Muscle of leg (tissue), 11 donors: ENCODE data around the gene CLSTN1. TPM values are rescaled to one million over a fixed set of nuclear protein-coding genes. Genes with fewer than 3 reads are reported as not detected.
A peak's percentile ranks its signal among the peaks of the same experiment; 100 is the strongest.
"Not testable (repeated sequence)": the region's sequence is repeated elsewhere in the genome, so short reads cannot be mapped to it uniquely, and the experiment has no call there.

Experiments
- DNase-seq: peaks from one replicate; pipeline ENCODE4 v3.0.0; 2013
- H3K27ac ChIP-seq: one replicate; pipeline ENCODE4 v1.5.1; 2013; ENCODE audit warnings: mild to moderate bottlenecking, low read length, control low read depth
- H3K27me3 ChIP-seq: one replicate; pipeline ENCODE4 v1.6.1; 2013; ENCODE audit warnings: low read length; ENCODE audit not compliant: control insufficient read depth, insufficient read depth
- H3K36me3 ChIP-seq: one replicate; pipeline ENCODE4 v1.6.1; 2013; ENCODE audit warnings: low read length; ENCODE audit not compliant: control insufficient read depth, insufficient read depth
- H3K4me1 ChIP-seq: one replicate; pipeline ENCODE4 v1.6.1; 2013; ENCODE audit warnings: low read length; ENCODE audit not compliant: control insufficient read depth, insufficient read depth
- H3K4me3 ChIP-seq: one replicate; pipeline ENCODE4 v1.5.1; 2013; ENCODE audit warnings: low read length, control low read depth
- H3K9me3 ChIP-seq: replicated peaks from 2 replicates; pipeline ENCODE4 v1.6.1; 2013; ENCODE audit warnings: low read depth, low read length; ENCODE audit not compliant: control insufficient read depth
- WGBS: methylation state at CpG from one replicate; pipeline ENCODE4 v1.1.5; 2013; ENCODE audit warnings: missing lambda C conversion rate; ENCODE audit not compliant: insufficient coverage; 5-methylcytosine and 5-hydroxymethylcytosine counted together
- polyA plus RNA-seq, 8 donors: library from polyadenylated mRNA; unstranded; fragments of 120-200 nt; gene quantifications; one replicate each; pipeline versions ENCODE4 v1.2.1 to v1.2.3, GENCODE V29; 2013; ENCODE audit warnings: inconsistent platforms in 1 of 8, low replicate concordance in 1 of 8; ENCODE audit not compliant: insufficient read length in 8 of 8, insufficient read depth in 1 of 8
- total RNA-seq: library from RNA; stranded (reverse); fragments of 120-200 nt; gene quantifications from one replicate; pipeline ENCODE4 v1.2.4, GENCODE V29; 2013

Gene CLSTN1
- total and polyA plus RNA-seq, 9 donors: 39.3 to 102 (median 82.5) TPM

GRCh38 chr1:9803003-9803918 is 20.5 kb downstream of the CLSTN1 start:
- not testable (repeated sequence) for H3K36me3 ChIP-seq, H3K27ac ChIP-seq, H3K4me1 ChIP-seq, H3K9me3 ChIP-seq, H3K27me3 ChIP-seq, H3K4me3 ChIP-seq
- WGBS: 80% methylated on average over 4 of the region's 13 CpGs
- peak; percentile 32 for DNase-seq

- no peak for DNase-seq
- Histone ChIP-seq H3K9me3 (no peaks in the 10 kb centered on the region), H3K27ac (no peak overlapping the region), H3K4me1 (peaks cover 15% of the 10 kb centered on the region), H3K27me3 (no peaks in the 10 kb centered on the region), H3K4me3 (no peak overlapping the region), H3K36me3 (no peaks in the 10 kb centered on the region)
- WGBS: 100% methylated on average over 1 of the region's 1 CpG
Observed at GRCh38 chr1:9801909-9802308, 21.9 kb downstream of the CLSTN1 start.

- Histone ChIP-seq H3K27me3 (no peaks in the 10 kb centered on the region), H3K36me3 (no peaks in the 10 kb centered on the region), H3K4me3 (no peak overlapping the region), H3K27ac (no peak overlapping the region), H3K4me1 (peaks cover 26% of the 10 kb centered on the region), H3K9me3 (no peaks in the 10 kb centered on the region)
- WGBS: 71% methylated on average over 8 of the region's 11 CpGs
- DNase-seq: no peak
Observed at GRCh38 chr1:9798236-9799130, 25.3 kb downstream of the CLSTN1 start.

- H3K27ac ChIP-seq: peak overlapping the region; percentile 7
Observed at GRCh38 chr1:9797049-9797448, 26.7 kb downstream of the CLSTN1 start.

GRCh38 chr1:9794081-9794480 is 29.7 kb downstream of the CLSTN1 start:
- Histone ChIP-seq H3K27ac (no peak overlapping the region), H3K9me3 (no peaks in the 10 kb centered on the region), H3K4me1 (peaks cover 42% of the 10 kb centered on the region), H3K27me3 (no peaks in the 10 kb centered on the region), H3K36me3 (no peaks in the 10 kb centered on the region), H3K4me3 (no peak overlapping the region)
- no peak for DNase-seq
- WGBS: 20% methylated on average over 1 of the region's 6 CpGs

More at GRCh38 chr1:9797049-9797448, 26.7 kb downstream of the CLSTN1 start:
- peaks cover 39% of the 10 kb centered on the region for H3K4me1 ChIP-seq
- H3K4me3 ChIP-seq: no peak overlapping the region
- no peaks in the 10 kb centered on the region for H3K27me3 ChIP-seq
- no peaks in the 10 kb centered on the region for H3K36me3 ChIP-seq
- no peak for DNase-seq
- no peaks in the 10 kb centered on the region for H3K9me3 ChIP-seq

GRCh38 chr1:9793291-9793690 is 30.5 kb downstream of the CLSTN1 start:
- no peaks in the 10 kb centered on the region for H3K9me3 ChIP-seq
- DNase-seq: no peak
- 76% methylated on average over 15 of the region's 15 CpGs for WGBS
- no peaks in the 10 kb centered on the region for H3K27me3 ChIP-seq
- H3K4me3 ChIP-seq: no peak overlapping the region
- peaks cover 38% of the 10 kb centered on the region for H3K4me1 ChIP-seq
- H3K36me3 ChIP-seq: no peaks in the 10 kb centered on the region
- no peak overlapping the region for H3K27ac ChIP-seq

- Histone ChIP-seq H3K4me1 (peaks cover 33% of the 10 kb centered on the region), H3K27ac (peak overlapping the region; percentile 6), H3K36me3 (no peaks in the 10 kb centered on the region), H3K4me3 (no peak overlapping the region), H3K9me3 (no peaks in the 10 kb centered on the region), H3K27me3 (no peaks in the 10 kb centered on the region)
- 58% methylated on average over 4 of the region's 14 CpGs for WGBS
- peak; percentile 53 for DNase-seq
Observed at GRCh38 chr1:9792156-9793042, 31.4 kb downstream of the CLSTN1 start.

GRCh38 chr1:9789700-9790099 is 34.1 kb downstream of the CLSTN1 start:
- not testable (repeated sequence) for H3K36me3 ChIP-seq, H3K27me3 ChIP-seq, DNase-seq, H3K4me3 ChIP-seq, H3K9me3 ChIP-seq, H3K27ac ChIP-seq
- WGBS: no CpG with 5 or more reads among the region's 4 CpGs
- H3K4me1 ChIP-seq: peaks cover 27% of the 10 kb centered on the region

- no peaks in the 10 kb centered on the region for H3K36me3 ChIP-seq
- H3K27me3 ChIP-seq: no peaks in the 10 kb centered on the region
- H3K27ac ChIP-seq: no peak overlapping the region
- no peaks in the 10 kb centered on the region for H3K9me3 ChIP-seq
- H3K4me1 ChIP-seq: peaks cover 11% of the 10 kb centered on the region
- WGBS: 67% methylated on average over 2 of the region's 8 CpGs
- H3K4me3 ChIP-seq: no peak overlapping the region
- peak; percentile 28 for DNase-seq
Observed at GRCh38 chr1:9787702-9788101, 36.1 kb downstream of the CLSTN1 start.
